HEK293 (cell line): ENCODE data around the gene CMTM1.

Experiments used
- EGR2 ChIP-seq: fragments of 450-650 bp; formaldehyde crosslinking; IDR thresholded peaks from 2 replicates; pipeline ENCODE4 v1.5.1; 2016; ENCODE audit warnings: low read depth, missing biosample characterization, missing genetic modification characterization
- INSM2 ChIP-seq: fragments of 450-650 bp; formaldehyde crosslinking; IDR thresholded peaks from 2 replicates; pipeline ENCODE4 v1.5.1; 2016; ENCODE audit warnings: missing biosample characterization, missing genetic modification characterization
- PRDM4 ChIP-seq: fragments of 450-650 bp; formaldehyde crosslinking; IDR thresholded peaks from 2 replicates; pipeline ENCODE4 v1.5.1; 2017; ENCODE audit warnings: missing biosample characterization, missing genetic modification characterization
- RBAK ChIP-seq: fragments of 450-650 bp; formaldehyde crosslinking; IDR thresholded peaks from 2 replicates; pipeline ENCODE4 v1.5.1; 2016; ENCODE audit warnings: missing biosample characterization, missing genetic modification characterization
- SCRT2 ChIP-seq: fragments of 450-650 bp; formaldehyde crosslinking; IDR thresholded peaks from 2 replicates; pipeline ENCODE4 v1.5.1; 2016; ENCODE audit warnings: missing biosample characterization, missing genetic modification characterization
- TCF7L2 ChIP-seq: IDR thresholded peaks from 2 replicates; pipeline ENCODE4 v1.6.1; 2011; ENCODE audit warnings: low read depth, mild to moderate bottlenecking, inconsistent platforms, low read length, moderate library complexity, borderline replicate concordance
- ZBTB48 ChIP-seq: fragments of 450-650 bp; formaldehyde crosslinking; IDR thresholded peaks from 2 replicates; pipeline ENCODE4 v1.5.1; 2016; ENCODE audit warnings: missing biosample characterization, missing genetic modification characterization
- ZBTB8A ChIP-seq: fragments of 450-650 bp; formaldehyde crosslinking; IDR thresholded peaks from 2 replicates; pipeline ENCODE4 v1.5.1; 2016; ENCODE audit warnings: missing biosample characterization, missing genetic modification characterization
- ZFP69B ChIP-seq: fragments of 450-650 bp; formaldehyde crosslinking; IDR thresholded peaks from 2 replicates; pipeline ENCODE4 v1.5.1; 2016; ENCODE audit warnings: missing biosample characterization, missing genetic modification characterization
- ZIC2 ChIP-seq: fragments of 450-650 bp; formaldehyde crosslinking; IDR thresholded peaks from 2 replicates; pipeline ENCODE4 v1.5.1; 2016; ENCODE audit warnings: missing biosample characterization, missing genetic modification characterization
- ZNF121 ChIP-seq: fragments of 450-650 bp; formaldehyde crosslinking; IDR thresholded peaks from 2 replicates; pipeline ENCODE4 v1.5.1; 2016; ENCODE audit warnings: missing biosample characterization, missing genetic modification characterization
- ZNF169 ChIP-seq: fragments of 450-650 bp; formaldehyde crosslinking; IDR thresholded peaks from 2 replicates; pipeline ENCODE4 v1.5.1; 2016; ENCODE audit warnings: missing biosample characterization, missing genetic modification characterization
- ZNF184 ChIP-seq: fragments of 450-650 bp; IDR thresholded peaks from 2 replicates; pipeline ENCODE4 v1.5.1; 2018; ENCODE audit warnings: missing biosample characterization, mild to moderate bottlenecking, missing genetic modification characterization
- ZNF248 ChIP-seq: fragments of 450-650 bp; formaldehyde crosslinking; IDR thresholded peaks from 2 replicates; pipeline ENCODE4 v1.5.1; 2017; ENCODE audit warnings: missing biosample characterization, missing genetic modification characterization
- ZNF350 ChIP-seq: fragments of 450-650 bp; formaldehyde crosslinking; IDR thresholded peaks from 2 replicates; pipeline ENCODE4 v1.5.0; 2017; ENCODE audit warnings: missing biosample characterization, mild to moderate bottlenecking, missing genetic modification characterization
- ZNF449 ChIP-seq: fragments of 450-650 bp; formaldehyde crosslinking; IDR thresholded peaks from 2 replicates; pipeline ENCODE4 v1.5.1; 2017; ENCODE audit warnings: missing biosample characterization, mild to moderate bottlenecking, missing genetic modification characterization, moderate library complexity
- ZNF558 ChIP-seq: fragments of 450-650 bp; formaldehyde crosslinking; IDR thresholded peaks from 2 replicates; pipeline ENCODE4 v1.5.1; 2016; ENCODE audit warnings: missing biosample characterization, missing genetic modification characterization
- ZNF664 ChIP-seq: fragments of 450-650 bp; formaldehyde crosslinking; IDR thresholded peaks from 2 replicates; pipeline ENCODE4 v1.5.1; 2016; ENCODE audit warnings: missing biosample characterization, missing genetic modification characterization
- ZNF692 ChIP-seq: fragments of 450-650 bp; formaldehyde crosslinking; IDR thresholded peaks from 2 replicates; pipeline ENCODE4 v1.5.1; 2016; ENCODE audit warnings: missing biosample characterization, missing genetic modification characterization
- ZNF76 ChIP-seq: fragments of 450-650 bp; formaldehyde crosslinking; IDR thresholded peaks from 2 replicates; pipeline ENCODE4; 2016; ENCODE audit warnings: low read depth, missing biosample characterization, missing genetic modification characterization, borderline replicate concordance
- ZNF768 ChIP-seq: fragments of 450-650 bp; formaldehyde crosslinking; IDR thresholded peaks from 2 replicates; pipeline ENCODE4 v1.5.1; 2018; ENCODE audit warnings: missing biosample characterization, mild to moderate bottlenecking, missing genetic modification characterization
- ZNF785 ChIP-seq: fragments of 450-650 bp; formaldehyde crosslinking; IDR thresholded peaks from 2 replicates; pipeline ENCODE4 v1.5.1; 2016; ENCODE audit warnings: missing biosample characterization, missing genetic modification characterization
- ZNF791 ChIP-seq: fragments of 450-650 bp; formaldehyde crosslinking; IDR thresholded peaks from 2 replicates; pipeline ENCODE4 v1.5.1; 2016; ENCODE audit warnings: missing biosample characterization, missing genetic modification characterization
- ZNF830 ChIP-seq: fragments of 450-650 bp; IDR thresholded peaks from 2 replicates; pipeline ENCODE4 v1.5.0; 2018; ENCODE audit warnings: missing biosample characterization, missing genetic modification characterization, low read depth, mild to moderate bottlenecking, moderate library complexity
- ZNF843 ChIP-seq: fragments of 450-650 bp; formaldehyde crosslinking; IDR thresholded peaks from 2 replicates; pipeline ENCODE4 v1.5.1; 2016; ENCODE audit warnings: missing biosample characterization, missing genetic modification characterization
- ZSCAN16 ChIP-seq: fragments of 450-650 bp; formaldehyde crosslinking; IDR thresholded peaks from 2 replicates; pipeline ENCODE4 v1.5.1; 2016; ENCODE audit warnings: missing biosample characterization, missing genetic modification characterization
- ZSCAN23 ChIP-seq: fragments of 450-650 bp; formaldehyde crosslinking; IDR thresholded peaks from 2 replicates; pipeline ENCODE4 v1.5.1; 2016; ENCODE audit warnings: missing biosample characterization, missing genetic modification characterization
- TF ChIP-seq, protein P1 (sequence below): fragments of 450-650 bp; formaldehyde crosslinking; IDR thresholded peaks from 2 replicates; pipeline ENCODE4 v1.5.1; 2016; ENCODE audit warnings: missing biosample characterization, missing genetic modification characterization
- TF ChIP-seq, protein P2 (sequence below): fragments of 450-650 bp; formaldehyde crosslinking; IDR thresholded peaks from 2 replicates; pipeline ENCODE4 v1.5.1; 2016; ENCODE audit warnings: missing biosample characterization, missing genetic modification characterization

CMTM1 gene

DNA sequence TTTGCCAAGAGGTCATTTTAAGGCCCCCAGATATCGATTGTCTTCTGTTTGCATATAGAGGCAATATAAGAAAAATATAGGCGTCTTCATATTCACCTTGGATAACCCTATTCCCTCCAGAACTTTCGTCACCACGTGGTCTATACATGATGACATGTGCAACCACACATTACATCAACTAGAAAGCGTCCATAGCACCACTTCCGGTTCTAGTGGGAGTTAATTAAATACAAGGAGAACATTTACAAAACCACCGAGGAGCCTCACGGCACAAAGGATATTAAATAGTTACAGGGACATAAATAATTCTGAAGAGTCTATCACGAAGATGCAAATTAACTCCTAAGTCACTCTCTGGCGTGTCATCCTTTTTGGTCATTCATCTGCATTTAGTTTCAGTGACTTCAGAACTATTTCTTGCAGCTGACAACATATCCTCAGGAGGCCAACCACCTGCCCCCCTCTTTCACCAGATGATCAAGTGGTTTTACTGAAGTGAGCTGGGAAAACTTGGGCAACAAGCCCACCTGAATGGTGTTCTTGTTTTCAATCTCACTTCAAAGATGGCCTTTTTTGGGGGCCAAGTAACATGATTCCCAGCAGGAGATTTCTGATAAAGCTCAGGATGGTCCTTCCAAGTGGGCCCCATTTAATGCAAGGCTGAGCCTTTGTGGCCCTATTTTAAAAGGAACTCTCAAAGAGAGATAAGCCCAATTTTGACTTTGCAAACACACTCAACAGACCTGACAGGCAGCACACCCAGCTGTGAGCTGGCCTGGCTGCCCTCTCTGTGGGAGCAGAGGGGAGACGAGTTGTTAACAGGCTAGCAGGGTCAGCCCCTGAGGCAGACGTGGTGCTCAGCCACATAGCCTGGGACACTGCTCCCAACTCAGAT is 53.5 kb downstream of the CMTM1 start (continued):
- peak; percentile 98 for TF ChIP-seq ZNF692 (tag by site-specific recombination)
- TF ChIP-seq, protein P1, sequence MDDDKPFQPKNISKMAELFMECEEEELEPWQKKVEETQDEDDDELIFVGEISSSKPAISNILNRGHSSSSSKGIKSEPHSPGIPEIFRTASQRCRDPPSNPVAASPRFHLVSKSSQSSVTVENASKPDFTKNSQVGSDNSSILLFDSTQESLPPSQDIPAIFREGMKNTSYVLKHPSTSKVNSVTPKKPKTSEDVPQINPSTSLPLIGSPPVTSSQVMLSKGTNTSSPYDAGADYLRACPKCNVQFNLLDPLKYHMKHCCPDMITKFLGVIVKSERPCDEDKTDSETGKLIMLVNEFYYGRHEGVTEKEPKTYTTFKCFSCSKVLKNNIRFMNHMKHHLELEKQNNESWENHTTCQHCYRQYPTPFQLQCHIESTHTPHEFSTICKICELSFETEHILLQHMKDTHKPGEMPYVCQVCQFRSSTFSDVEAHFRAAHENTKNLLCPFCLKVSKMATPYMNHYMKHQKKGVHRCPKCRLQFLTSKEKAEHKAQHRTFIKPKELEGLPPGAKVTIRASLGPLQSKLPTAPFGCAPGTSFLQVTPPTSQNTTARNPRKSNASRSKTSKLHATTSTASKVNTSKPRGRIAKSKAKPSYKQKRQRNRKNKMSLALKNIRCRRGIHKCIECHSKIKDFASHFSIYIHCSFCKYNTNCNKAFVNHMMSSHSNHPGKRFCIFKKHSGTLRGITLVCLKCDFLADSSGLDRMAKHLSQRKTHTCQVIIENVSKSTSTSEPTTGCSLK = no peak
- no peak for TF ChIP-seq ZNF184
- TF ChIP-seq INSM2 = 0 out of 2 replicates have a peak, but pooled peaks have one; percentile 20
- TF ChIP-seq RBAK = no peak
- no peak for TF ChIP-seq ZNF121 (tag by site-specific recombination)
- TF ChIP-seq ZNF248 (tag by site-specific recombination) = no peak
- TF ChIP-seq ZIC2 (tag by site-specific recombination) = peak; percentile 88
- TF ChIP-seq ZBTB8A (tag by site-specific recombination) = peak; percentile 71; the same call in 1 of the 2 replicates
- TF ChIP-seq, protein P2, sequence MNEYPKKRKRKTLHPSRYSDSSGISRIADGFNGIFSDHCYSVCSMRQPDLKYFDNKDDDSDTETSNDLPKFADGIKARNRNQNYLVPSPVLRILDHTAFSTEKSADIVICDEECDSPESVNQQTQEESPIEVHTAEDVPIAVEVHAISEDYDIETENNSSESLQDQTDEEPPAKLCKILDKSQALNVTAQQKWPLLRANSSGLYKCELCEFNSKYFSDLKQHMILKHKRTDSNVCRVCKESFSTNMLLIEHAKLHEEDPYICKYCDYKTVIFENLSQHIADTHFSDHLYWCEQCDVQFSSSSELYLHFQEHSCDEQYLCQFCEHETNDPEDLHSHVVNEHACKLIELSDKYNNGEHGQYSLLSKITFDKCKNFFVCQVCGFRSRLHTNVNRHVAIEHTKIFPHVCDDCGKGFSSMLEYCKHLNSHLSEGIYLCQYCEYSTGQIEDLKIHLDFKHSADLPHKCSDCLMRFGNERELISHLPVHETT = peak; percentile 67
- 0 out of 2 replicates have a peak, but pooled peaks have one; percentile 23 for TF ChIP-seq PRDM4 (tag by site-specific recombination)
- 0 out of 2 replicates have a peak, but pooled peaks have one; percentile 22 for TF ChIP-seq ZBTB48 (tag by site-specific recombination)
- no peak for TF ChIP-seq ZNF169
- peak; percentile 17; the same call in 1 of the 2 replicates for TF ChIP-seq ZNF76 (tag by site-specific recombination)
- TF ChIP-seq ZSCAN16 (tag by site-specific recombination) = no peak
- TF ChIP-seq ZNF664 = 0 out of 2 replicates have a peak, but pooled peaks have one; percentile 37
- TF ChIP-seq ZNF449 = peak; percentile 87; the same call in 1 of the 2 replicates
- TF ChIP-seq ZNF843 (tag by site-specific recombination) = 0 out of 2 replicates have a peak, but pooled peaks have one; percentile 37
- TF ChIP-seq ZNF350 = no peak
- TF ChIP-seq ZNF791 (tag by site-specific recombination) = no peak
- no peak; the same call in 1 of the 2 replicates for TF ChIP-seq SCRT2
- TF ChIP-seq TCF7L2 = no peak
- TF ChIP-seq ZNF830 (tag by site-specific recombination) = no peak
- TF ChIP-seq ZFP69B = peak; percentile 85
- no peak for TF ChIP-seq ZNF785
- TF ChIP-seq ZNF558 (tag by site-specific recombination) = 0 out of 2 replicates have a peak, but pooled peaks have one; percentile 42
- TF ChIP-seq ZSCAN23 (tag by site-specific recombination) = peak; percentile 79; the same call in 1 of the 2 replicates
- no peak for TF ChIP-seq ZNF768 (tag by site-specific recombination)
- no peak for TF ChIP-seq EGR2
